ENCODE results near the gene ABHD2.
"Not testable (repeated sequence)": the region's sequence is repeated elsewhere in the genome, so short reads cannot be mapped to it uniquely, and the experiment has no call there.

ABHD2 gene

DNA sequence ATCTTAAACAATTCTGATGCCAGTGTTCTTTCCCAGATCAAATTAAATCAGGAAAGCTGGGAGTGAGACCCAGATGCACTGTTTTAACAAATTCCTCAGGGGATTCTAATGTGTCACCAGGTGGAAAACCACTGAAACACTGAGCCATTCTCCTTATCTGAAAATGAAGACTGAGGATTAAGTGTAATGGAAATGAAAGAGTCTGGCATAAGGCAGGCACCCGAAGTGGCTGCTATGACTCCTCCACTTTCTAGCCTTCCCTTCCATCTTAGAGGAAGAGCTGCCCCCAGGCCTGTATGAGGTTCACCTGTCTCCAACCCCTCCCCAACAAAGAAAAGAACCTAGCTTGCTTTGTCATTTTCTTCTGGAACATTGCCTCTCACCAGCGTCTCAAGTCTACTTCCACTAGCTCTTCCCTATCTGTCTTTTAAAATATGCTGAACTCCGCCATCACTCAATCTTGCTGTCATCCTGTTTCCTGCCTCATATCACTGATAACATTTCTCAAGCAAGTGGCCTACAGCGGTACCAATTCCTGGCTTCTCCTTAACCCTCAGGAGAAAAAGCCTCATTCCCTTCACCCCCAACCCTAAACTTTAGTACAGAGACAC lies 13.7 kb upstream of the ABHD2 start:
- in situ Hi-C loops (cut with MboI; ENCODE audit: low sequenced_read_pairs): no loop called here

DNA sequence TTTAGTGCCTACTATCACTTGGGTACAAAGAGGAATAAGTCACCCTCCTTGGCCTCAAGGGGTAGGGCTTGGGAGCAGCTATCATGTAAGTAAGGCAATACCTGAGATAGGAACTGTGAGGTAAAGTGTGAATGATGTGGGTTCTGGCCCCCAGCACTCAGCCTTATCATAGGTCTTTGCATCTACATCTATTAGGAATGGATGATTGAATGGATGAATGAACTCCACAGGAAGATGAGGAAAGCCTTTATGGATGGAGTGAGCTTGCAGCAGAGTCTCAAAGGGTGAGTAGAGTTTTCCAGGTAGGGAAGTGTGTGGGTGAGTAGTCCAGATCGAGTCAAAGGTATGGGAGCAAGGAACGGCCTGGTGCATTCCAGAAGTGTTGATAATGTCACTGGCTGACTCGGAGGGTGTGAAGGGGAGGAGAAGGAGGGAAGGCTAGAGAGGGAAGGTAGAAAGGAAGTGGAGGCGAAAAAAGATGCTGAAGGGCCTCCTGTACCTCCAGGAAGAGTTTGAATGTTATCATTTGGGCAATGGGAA lies 13.1 kb upstream of the ABHD2 start:
- in situ Hi-C loops (cut with MboI; ENCODE audit: low sequenced_read_pairs): no loop called here

DNA sequence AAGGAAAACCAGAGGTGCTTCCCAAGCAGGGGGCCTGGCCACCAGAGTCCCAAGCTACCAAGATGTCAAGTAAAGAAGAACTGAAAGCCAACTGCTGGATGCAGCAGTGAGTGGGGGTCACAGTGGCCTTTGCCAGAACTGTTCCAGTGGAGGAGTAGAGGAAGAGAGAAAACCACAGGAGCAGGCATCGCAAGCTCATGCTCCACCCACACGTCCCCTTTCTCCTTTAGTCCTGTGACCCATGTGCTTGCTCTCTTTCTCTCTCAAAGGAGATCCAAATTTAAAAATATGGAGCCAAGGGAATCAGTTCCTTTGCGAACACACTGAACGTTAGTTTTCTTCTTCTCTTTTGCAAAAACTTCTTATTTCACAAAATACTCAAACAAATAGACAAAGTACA lies 12.4 kb upstream of the ABHD2 start:
- in situ Hi-C loops (cut with MboI; ENCODE audit: low sequenced_read_pairs): no loop called here

DNA sequence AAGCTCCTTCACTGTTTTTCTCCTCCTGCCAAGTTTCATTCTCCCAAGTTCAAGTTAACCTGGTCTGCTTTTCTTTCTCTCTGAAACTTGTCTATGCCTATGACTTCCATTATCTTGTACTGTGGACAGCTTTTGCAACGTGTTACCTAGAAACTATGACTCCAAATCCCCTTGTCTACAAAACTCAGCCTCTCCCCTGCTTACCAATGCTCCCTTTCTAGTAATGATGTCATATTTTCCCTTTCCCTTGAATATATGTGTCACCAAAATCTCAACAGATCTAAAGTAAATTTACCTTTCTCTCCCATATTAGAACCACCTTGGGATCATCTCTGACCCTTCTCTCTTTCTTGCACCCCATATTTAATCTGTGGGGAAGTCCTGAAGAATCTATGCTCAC lies 10.5 kb upstream of the ABHD2 start:
- in situ Hi-C loops (cut with MboI; ENCODE audit: low sequenced_read_pairs): no loop called here

DNA sequence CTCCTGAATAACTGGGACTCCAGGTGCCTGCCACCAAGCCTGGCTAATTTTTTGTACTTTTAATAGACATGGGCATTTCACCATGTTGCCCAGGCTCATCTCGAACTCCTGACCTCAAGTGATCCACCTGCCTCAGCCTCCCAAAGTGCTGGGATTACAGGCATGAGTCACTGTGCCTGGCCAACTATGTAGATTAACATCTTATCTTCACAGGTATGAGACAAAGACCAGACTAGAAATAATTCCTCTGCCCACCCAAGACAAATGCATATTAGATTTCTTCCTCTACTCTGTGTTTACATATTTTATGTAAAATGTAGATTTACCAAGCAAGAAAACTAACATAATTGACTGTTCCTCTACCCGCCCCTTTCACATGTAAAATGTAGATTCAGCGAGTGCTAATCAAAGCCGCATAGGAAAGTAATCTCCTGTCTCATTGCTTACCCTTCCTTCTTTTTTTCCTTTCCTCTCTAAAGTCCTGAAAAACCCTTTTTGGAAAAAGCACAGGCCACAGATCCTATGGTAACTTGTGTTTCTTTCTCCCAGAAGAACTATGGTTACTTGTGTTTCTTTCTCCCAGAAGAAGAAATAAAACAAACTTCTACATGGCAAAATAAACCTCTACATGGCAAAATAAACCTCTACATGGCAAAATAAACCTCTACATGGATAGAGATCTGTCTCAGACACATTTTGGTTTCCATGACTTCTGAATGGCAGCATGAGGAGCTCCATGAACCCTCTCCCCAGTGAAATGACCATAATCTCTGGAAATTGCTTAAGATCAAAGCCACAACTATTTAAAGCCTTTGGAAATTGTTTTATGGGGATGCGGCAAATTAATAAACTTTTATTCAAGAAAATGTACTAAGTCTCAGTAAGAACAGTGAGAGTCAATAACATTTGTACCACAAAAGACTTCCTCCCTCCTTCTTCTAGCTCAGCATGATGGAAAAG lies 9.1 kb upstream of the ABHD2 start:
- in situ Hi-C loops (cut with MboI; ENCODE audit: low sequenced_read_pairs): no loop called here

DNA sequence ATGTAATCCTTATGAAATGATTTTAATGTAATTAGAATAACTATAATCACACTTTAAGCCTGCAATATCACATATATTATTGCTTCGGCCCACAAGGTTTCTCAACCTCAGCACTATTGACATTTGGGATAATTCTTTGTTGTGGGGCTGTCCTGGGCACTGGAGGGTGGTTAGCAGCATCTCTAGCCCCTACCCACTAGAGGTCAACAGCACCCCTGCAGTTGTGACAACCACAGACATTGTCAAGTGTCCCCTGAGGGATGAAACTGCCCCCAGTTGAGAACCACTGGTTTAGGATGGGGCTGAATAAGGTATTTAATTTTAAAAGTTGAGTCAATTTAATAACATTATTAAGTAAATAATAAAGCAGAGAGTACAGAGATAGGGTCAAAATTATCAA lies 6.4 kb upstream of the ABHD2 start:
- in situ Hi-C loops (cut with MboI; ENCODE audit: low sequenced_read_pairs): no loop called here

DNA sequence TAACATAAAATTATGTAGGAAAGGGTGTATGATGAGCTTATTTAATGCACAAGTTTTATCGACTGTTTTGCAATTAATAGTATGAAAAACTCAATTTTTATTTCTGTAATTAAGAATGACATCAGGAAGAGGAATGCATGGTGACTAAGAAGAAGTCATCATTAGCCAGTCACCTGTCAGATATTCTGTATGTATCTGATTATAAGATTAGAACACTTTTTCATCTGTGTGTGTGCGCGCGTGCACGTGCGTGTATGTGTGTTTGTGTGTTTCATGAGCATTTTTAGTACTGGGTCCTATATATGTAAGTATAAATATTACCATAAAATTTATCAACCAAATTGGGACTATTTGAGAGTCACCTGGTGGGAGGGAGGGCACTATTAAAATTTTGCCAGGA lies 5.0 kb upstream of the ABHD2 start:
- in situ Hi-C loops (cut with MboI; ENCODE audit: low sequenced_read_pairs): no loop called here

DNA sequence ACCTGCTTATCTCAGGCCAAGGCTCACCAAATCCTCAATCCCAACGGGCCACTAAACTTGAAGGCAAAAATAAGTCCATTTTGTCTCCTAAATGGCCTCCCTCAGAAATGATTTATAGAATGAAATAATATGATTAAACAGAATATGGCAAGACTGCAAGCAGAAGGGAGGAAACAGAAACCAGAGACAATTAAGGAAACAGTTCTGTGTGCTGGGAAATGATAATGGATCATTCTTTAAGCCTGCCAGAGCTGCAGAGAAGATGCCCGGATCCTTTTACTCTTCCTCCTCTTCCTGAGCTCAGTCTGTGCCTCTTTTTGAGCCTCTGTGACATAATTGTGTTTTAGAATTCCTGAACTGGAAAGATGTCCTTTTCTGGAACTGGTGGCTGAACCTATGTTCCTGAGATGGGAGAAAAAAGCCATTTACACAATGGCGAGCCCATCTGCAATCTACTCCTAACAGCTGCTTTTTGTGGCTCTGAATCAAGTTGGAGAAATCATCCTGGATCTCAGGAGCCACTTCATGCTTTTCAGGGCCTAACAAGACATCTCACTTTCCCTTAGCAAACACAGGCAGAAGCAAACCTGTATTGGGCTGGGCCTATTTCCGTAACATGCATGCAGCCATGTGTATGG lies 2.8 kb upstream of the ABHD2 start:
- in situ Hi-C loops (cut with MboI; ENCODE audit: low sequenced_read_pairs): no loop called here

DNA sequence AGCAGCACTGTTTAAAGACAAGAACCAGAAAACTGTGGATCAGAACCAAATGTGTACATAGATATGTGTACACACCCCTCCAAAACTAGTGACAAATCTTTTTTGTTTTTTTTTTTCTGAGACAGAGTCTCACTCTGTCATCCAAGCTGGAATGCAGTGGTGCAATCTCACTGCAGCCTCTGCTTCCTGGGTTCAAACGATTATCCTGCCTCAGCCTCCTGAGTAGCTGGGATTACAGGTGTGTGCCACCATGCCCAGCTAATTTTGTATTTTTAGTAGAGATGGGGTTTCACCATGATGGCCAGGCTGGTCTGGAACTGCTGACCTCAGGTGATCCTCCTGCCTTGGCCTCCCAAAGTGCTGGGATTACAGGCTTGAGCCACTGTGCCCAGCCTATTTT lies 2.3 kb upstream of the ABHD2 start:
- in situ Hi-C loops (cut with MboI; ENCODE audit: low sequenced_read_pairs): not testable (repeated sequence)

DNA sequence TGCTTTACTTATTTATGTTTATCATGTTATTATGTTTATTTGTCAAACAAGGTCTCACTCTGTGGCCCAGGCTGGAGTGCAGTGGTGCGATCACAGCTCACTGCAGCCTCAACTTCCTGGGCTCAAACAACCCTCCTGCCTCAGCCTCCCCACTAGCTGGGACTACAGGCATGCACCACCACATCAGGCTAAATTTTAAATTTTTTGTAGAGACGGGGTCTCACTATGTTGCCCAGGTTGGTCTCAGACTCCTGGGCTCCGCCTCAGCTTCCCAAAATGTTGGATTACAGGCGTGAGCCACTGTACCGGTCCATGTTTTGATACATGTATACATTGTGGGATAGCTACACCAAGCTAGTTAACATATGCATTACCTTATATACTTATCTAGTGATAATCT lies 1.9 kb upstream of the ABHD2 start:
- in situ Hi-C loops (cut with MboI; ENCODE audit: low sequenced_read_pairs): not testable (repeated sequence)

DNA sequence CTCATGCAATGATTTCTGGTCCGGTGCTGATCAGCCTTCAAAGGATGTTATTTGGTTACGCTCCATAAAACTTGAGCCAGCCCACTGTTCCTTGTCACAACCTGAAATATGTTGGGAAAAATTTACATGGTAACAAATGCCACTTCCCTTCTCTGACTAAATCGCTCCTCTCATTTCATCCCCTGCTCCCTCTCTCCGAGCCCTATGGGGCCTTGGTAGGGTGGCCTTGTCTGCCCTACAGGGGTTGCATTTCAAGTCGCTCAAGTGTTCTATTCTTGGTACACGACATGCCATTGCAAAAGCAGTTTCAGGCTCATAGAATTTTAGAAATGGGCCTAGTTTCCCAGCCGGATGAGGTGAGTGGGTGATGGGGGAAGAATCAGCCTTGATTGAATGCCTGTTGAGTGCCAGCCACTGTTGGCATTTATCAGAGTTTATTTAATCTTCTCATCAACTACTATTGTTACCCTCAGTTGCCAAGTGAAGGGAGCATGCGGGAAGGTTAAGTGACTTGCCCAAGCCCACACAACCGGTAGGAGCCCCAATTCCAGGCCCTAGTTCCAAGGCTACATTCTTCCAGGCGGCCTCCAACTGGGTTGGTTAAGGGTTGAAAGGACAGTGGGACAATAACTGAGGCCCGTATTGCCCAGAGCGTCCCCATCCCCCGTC lies 961 bp upstream of the ABHD2 start:
- in situ Hi-C loops (cut with MboI; ENCODE audit: low sequenced_read_pairs): no loop called here

DNA sequence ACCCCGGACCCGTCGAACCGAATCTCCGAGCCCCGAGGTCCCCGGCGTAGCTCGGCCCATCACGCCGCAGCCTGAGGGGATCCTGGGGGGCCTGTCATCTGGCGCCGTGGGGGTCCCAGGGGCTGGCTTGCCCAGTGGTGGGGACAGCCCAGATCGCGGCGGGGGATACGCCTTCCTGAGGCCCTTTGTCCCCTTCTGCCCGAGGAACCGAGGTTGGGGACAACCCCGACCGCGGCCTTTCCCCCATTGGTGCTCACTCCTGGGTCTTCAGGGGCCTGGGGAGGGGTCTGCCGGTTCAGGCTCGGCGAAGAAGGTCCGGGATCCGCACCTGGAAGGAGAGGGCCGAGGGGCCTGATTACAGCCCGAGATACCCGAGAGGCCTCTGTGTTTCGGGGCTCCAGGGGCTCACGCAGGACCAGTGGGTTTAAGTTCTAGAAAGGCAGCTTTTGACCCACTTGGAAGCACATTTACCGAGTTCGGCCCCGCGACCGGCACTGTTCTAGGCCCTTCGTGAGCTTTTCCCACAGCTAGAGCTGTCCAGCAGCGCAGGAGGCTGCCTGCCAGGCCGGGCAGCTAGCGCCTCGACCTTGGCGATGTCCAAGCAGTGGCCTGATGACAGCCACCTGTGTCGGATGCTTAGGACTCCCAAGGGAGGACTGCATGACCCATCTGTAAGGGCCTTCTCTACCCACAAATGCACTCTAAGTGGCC lies 504 bp downstream of the ABHD2 start:
- in situ Hi-C loops (cut with MboI; ENCODE audit: low sequenced_read_pairs): no loop called here

DNA sequence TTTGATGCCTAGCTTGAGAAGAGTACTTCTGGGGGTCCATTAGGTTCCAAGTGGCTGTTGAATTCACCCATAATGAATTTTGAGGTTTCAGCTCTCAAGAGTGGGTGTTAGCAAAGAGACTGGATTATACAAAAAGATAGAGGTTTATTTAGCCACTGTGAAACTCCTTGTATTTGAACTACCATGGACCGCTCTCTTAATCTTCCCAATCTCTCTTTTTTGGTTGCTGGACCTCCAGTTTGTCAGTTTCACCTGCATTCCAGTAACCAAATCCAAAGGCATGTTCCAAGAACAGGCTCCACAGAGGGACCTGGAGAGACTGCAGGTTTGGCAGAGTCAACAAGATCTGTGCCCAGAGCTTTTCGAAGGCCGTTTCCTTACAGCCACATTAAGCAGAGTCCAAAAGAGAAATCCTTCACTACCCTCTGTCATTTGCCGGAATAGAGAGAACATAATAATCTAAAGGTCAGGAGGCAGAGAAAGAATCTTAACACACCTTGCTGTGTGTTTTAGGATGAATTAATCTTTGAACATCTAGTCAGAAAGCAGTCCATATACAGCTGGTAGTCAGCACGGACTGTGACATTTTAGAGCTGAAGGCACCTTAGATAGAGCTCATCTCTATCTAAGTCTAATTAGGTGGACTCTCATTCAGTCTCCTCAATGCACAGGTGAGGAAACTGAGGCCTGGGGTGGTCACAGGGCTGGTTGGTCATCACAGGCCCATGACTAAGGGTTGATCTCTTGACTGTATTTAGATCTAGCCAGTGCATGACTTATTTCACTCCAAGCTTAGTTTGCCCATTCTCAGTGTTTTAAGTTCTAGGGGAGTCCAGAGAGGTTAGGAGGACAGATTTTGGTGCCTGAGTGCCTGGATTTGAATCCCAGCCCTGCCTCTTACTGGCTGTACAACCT lies 1.3 kb downstream of the ABHD2 start:
- in situ Hi-C loops (cut with MboI; ENCODE audit: low sequenced_read_pairs): no loop called here

DNA sequence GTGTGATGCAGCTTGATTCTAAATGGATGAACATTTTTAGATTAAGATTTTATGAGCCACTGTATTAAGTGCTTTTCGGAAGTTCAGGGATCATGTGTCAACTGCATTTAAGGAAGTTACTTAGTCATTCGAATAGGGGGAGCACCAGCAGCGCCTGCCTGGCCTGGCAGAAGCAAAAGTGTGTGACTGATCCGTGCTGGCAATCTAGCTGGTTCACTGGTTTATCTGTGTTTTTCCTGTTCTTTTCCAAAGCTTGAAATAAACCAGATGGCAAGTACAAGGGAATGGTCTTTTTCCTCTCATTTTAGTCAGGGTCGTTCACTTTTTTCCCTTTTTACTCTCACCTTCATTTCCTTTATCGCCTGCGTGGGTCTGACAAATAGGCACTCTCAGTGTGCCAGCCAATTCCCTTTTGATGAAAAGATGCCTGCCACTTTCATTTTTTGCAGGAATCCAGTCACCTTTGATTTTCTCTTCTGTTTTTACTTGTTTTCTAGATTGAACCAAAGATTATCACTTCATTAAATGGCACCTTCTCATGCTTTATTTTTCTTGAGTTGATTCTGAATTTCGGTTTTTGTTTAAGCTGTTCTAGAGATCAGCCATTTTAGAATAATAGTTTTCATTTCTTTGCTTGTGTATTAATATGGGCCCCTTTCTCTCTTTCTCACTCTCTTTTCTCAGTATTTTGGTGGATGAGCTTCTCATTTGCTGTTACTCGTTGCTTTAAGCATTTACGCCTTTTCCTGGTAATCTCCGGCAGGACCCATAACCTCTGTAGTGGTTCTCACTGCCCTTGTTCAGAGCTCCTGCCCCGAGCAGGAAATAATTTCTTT lies 2.8 kb downstream of the ABHD2 start:
- in situ Hi-C loops (cut with MboI; ENCODE audit: low sequenced_read_pairs): no loop called here

DNA sequence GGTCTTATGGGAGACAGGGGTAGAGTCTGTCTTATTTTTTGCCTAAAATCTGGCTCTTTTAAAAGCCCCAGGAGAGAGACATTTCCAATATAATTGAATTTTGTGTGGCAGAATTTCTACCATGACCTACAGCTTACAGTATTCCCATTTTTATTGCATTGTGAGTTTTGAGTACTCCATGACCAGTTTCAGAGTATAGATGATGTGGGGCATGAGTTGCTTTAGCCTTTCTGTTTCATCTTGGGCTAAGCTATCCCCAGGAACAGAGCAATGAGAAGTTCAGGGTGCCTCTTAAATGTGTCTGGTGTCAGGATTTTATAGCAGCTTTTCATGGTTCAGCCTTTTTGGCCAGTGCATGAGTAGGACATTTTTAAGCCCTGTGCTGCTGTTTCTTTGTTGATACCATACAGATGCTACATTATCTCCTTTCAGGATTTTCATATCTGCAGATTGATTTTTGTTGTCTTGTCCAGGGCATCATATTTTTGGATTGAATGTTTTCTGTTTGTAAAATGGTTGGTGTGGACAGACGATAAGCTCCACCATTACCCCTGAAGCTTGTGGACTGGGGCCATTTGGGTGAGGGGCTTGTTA lies 3.5 kb downstream of the ABHD2 start:
- in situ Hi-C loops (cut with MboI; ENCODE audit: low sequenced_read_pairs): no loop called here

DNA sequence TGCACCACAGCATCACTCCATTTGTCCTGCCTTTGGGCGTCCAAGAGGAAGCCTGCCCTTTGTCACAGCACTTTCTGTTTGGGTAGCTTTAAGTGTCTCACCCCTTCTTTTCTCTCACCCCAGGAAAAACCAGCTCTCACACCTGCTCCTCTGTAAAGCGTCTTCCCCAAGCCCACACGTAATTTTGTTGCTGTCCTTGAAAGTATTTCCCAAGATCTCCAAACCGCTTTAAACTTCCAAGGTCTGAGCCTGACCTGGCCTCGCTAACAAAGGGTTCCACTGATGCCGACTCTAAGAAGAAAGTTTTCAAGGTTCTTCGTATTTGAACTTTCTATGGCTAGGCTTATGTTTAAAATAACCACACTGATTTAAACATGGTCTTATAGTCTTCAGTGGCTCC lies 5.3 kb downstream of the ABHD2 start:
- in situ Hi-C loops (cut with MboI; ENCODE audit: low sequenced_read_pairs): no loop called here

DNA sequence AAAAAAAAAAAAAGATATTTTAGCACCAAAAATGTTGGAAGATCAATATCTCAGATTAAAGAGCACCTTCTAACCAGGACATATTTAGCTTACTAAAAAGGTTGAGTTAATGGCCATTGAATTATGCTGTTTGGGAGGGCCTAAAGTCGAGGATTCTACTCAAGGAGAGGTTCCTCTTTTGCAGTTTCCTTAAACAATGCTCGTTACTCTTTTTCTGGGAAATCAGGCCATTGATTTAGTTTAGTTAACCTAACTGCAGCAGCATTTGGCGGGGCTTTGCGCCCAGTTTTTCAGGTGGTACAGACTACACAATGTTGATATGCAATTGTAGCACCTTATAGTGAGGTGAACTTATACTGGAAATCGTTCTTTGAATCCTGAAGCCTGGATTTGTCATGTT lies 6.8 kb downstream of the ABHD2 start:
- in situ Hi-C loops (cut with MboI; ENCODE audit: low sequenced_read_pairs): no loop called here

DNA sequence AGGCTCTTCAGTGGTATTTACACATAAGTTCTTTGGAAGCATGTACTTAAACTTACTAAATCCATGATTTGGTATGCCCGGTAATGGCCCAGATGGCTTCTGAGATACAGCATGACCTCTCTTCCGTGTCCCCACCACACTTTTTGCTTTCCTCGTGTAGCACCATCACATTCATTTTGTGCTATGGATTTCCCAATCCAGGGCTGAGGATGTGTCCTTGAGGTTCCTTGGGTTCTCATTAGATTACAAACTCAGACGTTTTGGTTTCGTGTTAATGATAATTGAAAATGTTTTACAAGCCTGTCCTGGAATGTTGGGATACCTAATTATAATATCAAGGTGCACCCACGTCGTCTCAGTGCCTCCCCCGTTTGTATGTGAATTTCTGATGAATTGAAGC lies 7.3 kb downstream of the ABHD2 start:
- in situ Hi-C loops (cut with MboI; ENCODE audit: low sequenced_read_pairs): no loop called here

Measured in HL-60/S4 (cell line).